ENCODE data around the gene ZNF652. TPM values are rescaled to one million over a fixed set of nuclear protein-coding genes. Genes with fewer than 3 reads are reported as not detected.

ZNF652 gene
- polyA plus RNA-seq, 1 of the 3 experiments (the other 2 are of a cell fraction): 5.1 TPM

- no peak for TF ChIP-seq ZBTB33 (IDR thresholded peaks at IDR 0.05; ENCODE audit: borderline replicate concordance, low read depth)
- TF ChIP-seq EZH2phosphoT487 (IDR thresholded peaks at IDR 0.05; ENCODE audit: borderline replicate concordance, low read depth): no peak
- no peak for TF ChIP-seq YY1 (IDR thresholded peaks at IDR 0.05; ENCODE audit: low read depth)
- no peak for TF ChIP-seq NRF1 (IDR thresholded peaks at IDR 0.05; ENCODE audit: low read depth, low read length)
- TF ChIP-seq RCOR1 (IDR thresholded peaks at IDR 0.05; ENCODE audit: low read length): no peak
These were observed 94.1 kb downstream of the ZNF652 start (continued) for GRCh38 chr17:49267912-49268311.

DNA sequence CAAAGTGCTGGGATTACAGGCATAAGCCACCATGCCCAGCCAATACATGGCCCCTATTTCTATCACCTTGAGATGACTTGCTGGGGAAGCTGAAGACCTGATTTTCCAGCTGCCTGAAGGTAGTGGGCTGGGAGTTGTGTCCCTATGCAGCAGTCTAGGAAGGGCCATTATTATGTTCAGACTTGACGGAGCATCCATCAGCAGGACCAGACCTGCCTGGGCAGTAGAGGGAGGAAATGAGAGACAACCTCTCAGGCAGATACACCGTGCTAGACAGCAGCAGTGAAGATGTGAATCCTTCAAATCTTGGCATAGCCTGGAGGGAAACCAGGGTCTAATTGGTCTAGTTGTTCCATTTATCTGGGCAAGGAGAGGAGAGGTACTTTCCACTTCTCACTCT is 95.8 kb downstream of the ZNF652 start:
- H3K79me2 ChIP-seq (ENCODE audit: insufficient read depth): no peaks in the 10 kb centered on the region
- WGBS (ENCODE audit: low lambda C conversion rate): 85% methylated on average over 2 of the region's 2 CpGs
- TF ChIP-seq TEAD4 (IDR thresholded peaks at IDR 0.05; ENCODE audit: borderline replicate concordance, insufficient read depth): no peak
- no peak for TF ChIP-seq ELF1 (IDR thresholded peaks at IDR 0.05)
- TF ChIP-seq RAD21 (IDR thresholded peaks at IDR 0.05; ENCODE audit: low read length): no peak
- no peak for TF ChIP-seq MXI1 (IDR thresholded peaks at IDR 0.05; ENCODE audit: low read depth, low read length)
- TF ChIP-seq RCOR1 (IDR thresholded peaks at IDR 0.05; ENCODE audit: low read length): no peak
- TF ChIP-seq, protein P1, sequence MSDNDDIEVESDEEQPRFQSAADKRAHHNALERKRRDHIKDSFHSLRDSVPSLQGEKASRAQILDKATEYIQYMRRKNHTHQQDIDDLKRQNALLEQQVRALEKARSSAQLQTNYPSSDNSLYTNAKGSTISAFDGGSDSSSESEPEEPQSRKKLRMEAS (IDR thresholded peaks at IDR 0.05; ENCODE audit: low read depth): no peak
- no peak for TF ChIP-seq YY1 (IDR thresholded peaks at IDR 0.05; ENCODE audit: low read depth)
- TF ChIP-seq USF2 (IDR thresholded peaks at IDR 0.05; ENCODE audit: borderline replicate concordance, low read depth, low read length): no peak
- TF ChIP-seq, protein P2, sequence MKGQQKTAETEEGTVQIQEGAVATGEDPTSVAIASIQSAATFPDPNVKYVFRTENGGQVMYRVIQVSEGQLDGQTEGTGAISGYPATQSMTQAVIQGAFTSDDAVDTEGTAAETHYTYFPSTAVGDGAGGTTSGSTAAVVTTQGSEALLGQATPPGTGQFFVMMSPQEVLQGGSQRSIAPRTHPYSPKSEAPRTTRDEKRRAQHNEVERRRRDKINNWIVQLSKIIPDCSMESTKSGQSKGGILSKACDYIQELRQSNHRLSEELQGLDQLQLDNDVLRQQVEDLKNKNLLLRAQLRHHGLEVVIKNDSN (IDR thresholded peaks at IDR 0.05; ENCODE audit: borderline replicate concordance, low read depth): no peak
- no peak for TF ChIP-seq MEF2A (IDR thresholded peaks at IDR 0.05; ENCODE audit: borderline replicate concordance, low read depth)
- no peak for TF ChIP-seq ZBTB33 (IDR thresholded peaks at IDR 0.05; ENCODE audit: borderline replicate concordance, low read depth)
- no peak for TF ChIP-seq NFIC (IDR thresholded peaks at IDR 0.05; ENCODE audit: borderline replicate concordance)
- TF ChIP-seq REST (IDR thresholded peaks at IDR 0.05; ENCODE audit: low read depth, low read length): no peak
- TF ChIP-seq, protein P3, sequence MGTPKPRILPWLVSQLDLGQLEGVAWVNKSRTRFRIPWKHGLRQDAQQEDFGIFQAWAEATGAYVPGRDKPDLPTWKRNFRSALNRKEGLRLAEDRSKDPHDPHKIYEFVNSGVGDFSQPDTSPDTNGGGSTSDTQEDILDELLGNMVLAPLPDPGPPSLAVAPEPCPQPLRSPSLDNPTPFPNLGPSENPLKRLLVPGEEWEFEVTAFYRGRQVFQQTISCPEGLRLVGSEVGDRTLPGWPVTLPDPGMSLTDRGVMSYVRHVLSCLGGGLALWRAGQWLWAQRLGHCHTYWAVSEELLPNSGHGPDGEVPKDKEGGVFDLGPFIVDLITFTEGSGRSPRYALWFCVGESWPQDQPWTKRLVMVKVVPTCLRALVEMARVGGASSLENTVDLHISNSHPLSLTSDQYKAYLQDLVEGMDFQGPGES (IDR thresholded peaks at IDR 0.05; ENCODE audit: low read depth, low read length): no peak
- TF ChIP-seq POLR2AphosphoS5 (IDR thresholded peaks at IDR 0.05; ENCODE audit: low read depth, low read length): no peak
- no peaks in the 10 kb centered on the region for H3K9me3 ChIP-seq
- CTCF ChIA-PET: interaction anchor here (1.2 kb wide), 1 partner anchor 24 kb away, joined by 3 read pairs; no protein-coding TSS in a partner anchor
- POLR2A ChIA-PET: no interaction called here
- no peaks in the 10 kb centered on the region for H3K27me3 ChIP-seq (ENCODE audit: insufficient read depth)
- no peaks in the 10 kb centered on the region for H3F3A ChIP-seq (replicated peaks; ENCODE audit: insufficient read depth)
- no peak overlapping the region for H3K27ac ChIP-seq (ENCODE audit: low read depth in 2 of 2, low read length in 1 of 2)
- H2AFZ ChIP-seq (ENCODE audit: low read depth): no peak overlapping the region
- H3K9me2 ChIP-seq: no peaks in the 10 kb centered on the region
- H3K4me3 ChIP-seq (ENCODE audit: low read depth in 2 of 2, low read length in 1 of 2): no peak overlapping the region
- no peak for DNase-seq
- H4K20me1 ChIP-seq (ENCODE audit: insufficient read depth): no peaks in the 10 kb centered on the region
- H3K9ac ChIP-seq: no peak overlapping the region
- H3K36me3 ChIP-seq (replicated peaks in 1 of 2; ENCODE audit: control insufficient read depth in 1 of 2, insufficient read depth in 2 of 2, low read length in 1 of 2): no peaks in the 10 kb centered on the region
- H3K4me2 ChIP-seq: no peak overlapping the region
- no peaks in the 10 kb centered on the region for H3K4me1 ChIP-seq (ENCODE audit: control insufficient read depth in 1 of 2, insufficient read depth in 2 of 2, low read depth in 1 of 2, low read length in 1 of 2)
